Right ventricle myocardium superior (tissue), 1 donor: Measurements from ENCODE around the gene CSKMT. TPM values are rescaled to one million over a fixed set of nuclear protein-coding genes. Genes with fewer than 3 reads are reported as not detected.
"Not testable (repeated sequence)": the region's sequence is repeated elsewhere in the genome, so short reads cannot be mapped to it uniquely, and the experiment has no call there.

ENCODE experiments used
- ATAC-seq: fragments of 200-7000 bp; cut with Tn5 transposase; one replicate; pipeline ENCODE4 v1.9.1; 2020; ENCODE audit warnings: mild to moderate bottlenecking; ENCODE audit not compliant: poor library complexity
- DNase-seq: peaks from one replicate; pipeline ENCODE4 v3.0.0-alpha.2; 2020
- intact Hi-C: fragments of 100-400 bp; cut with DNase I; formaldehyde crosslinking; loops from one replicate; pipeline ENCODE4 v1.11.2; 2022
- long read RNA-seq: library from polyadenylated mRNA; unstranded; transcript quantifications from one replicate; pipeline ENCODE4 v2.0.0, GENCODE V29; 2021
- total RNA-seq: library from RNA; stranded (reverse); fragmentation: NEBNext Ultra II Directional; extraction: Animal tissue kit (Norgen Biotek cat#: 25700); gene quantifications from one replicate; pipeline ENCODE4 v1.2.1, GENCODE V29; 2021
- donor health status: DM: no; HTN: yes; CAD: no; lungs with severe emphysema.

Gene CSKMT
- total RNA-seq: 3.7 TPM
- long read RNA-seq, partial matches to known transcripts: 0 of 5 reads
- long read RNA-seq, other reads (novel, unspliced or antisense): 1 of 5 reads

- intact Hi-C loops: no loop called here
- ATAC-seq (peak; percentile 98), DNase-seq (peak; percentile 96)
These were observed at the start of gene CSKMT, which contains the start of gene C11orf98 for GRCh38 chr11:62665075-62665598. CSKMT (plus strand) TSS chr11:62665312; CDS start chr11:62665880, 568 bp downstream. C11orf98 (minus strand) TSS chr11:62665210; CDS start chr11:62665169, 41 bp downstream.

- no peak for ATAC-seq
- intact Hi-C loops: no loop called here
- DNase-seq: no peak
These were observed 49.6 kb upstream of the CSKMT start for GRCh38 chr11:62615521-62615920.

GRCh38 chr11:62616957-62617356 is 48.2 kb upstream of the CSKMT start:
- intact Hi-C loops, DNase-seq, ATAC-seq: not testable (repeated sequence)

GRCh38 chr11:62621027-62621566 is 44.0 kb upstream of the CSKMT start:
- intact Hi-C loops: no loop called here
- no peak for ATAC-seq
- no peak for DNase-seq

- peak; percentile 99 for DNase-seq
- intact Hi-C loops: no loop called here
- ATAC-seq: peak; percentile 99
These were observed 43.3 kb upstream of the CSKMT start, which contains the start of gene B3GAT3 for GRCh38 chr11:62621567-62622470. B3GAT3 (minus strand) TSS chr11:62621986; CDS start chr11:62621947, 39 bp downstream.

GRCh38 chr11:62622476-62623089 is 42.5 kb upstream of the CSKMT start:
- intact Hi-C loops: no loop called here
- no peak for DNase-seq
- ATAC-seq: no peak

- intact Hi-C loops: no loop called here
- DNase-seq: no peak
- ATAC-seq: no peak
These were observed 37.4 kb upstream of the CSKMT start for GRCh38 chr11:62627713-62628112.

GRCh38 chr11:62632492-62632891 is 32.6 kb upstream of the CSKMT start:
- intact Hi-C loops: no loop called here
- DNase-seq (no peak), ATAC-seq (no peak)

GRCh38 chr11:62644220-62644619 is 20.9 kb upstream of the CSKMT start:
- ATAC-seq (no peak), DNase-seq (no peak)
- intact Hi-C loops: no loop called here

GRCh38 chr11:62645671-62645945 is 19.5 kb upstream of the CSKMT start:
- DNase-seq: no peak
- no peak for ATAC-seq
- intact Hi-C loops: no loop called here

GRCh38 chr11:62645946-62646824 is 18.9 kb upstream of the CSKMT start, which contains the start of gene GANAB:
GANAB (minus strand) TSS chr11:62646613; CDS start chr11:62646599, 14 bp downstream.
- peak; percentile 100 for DNase-seq
- ATAC-seq: peak; percentile 98
- intact Hi-C loops: no loop called here

- intact Hi-C loops: no loop called here
- ATAC-seq: peak; percentile 3
- no peak for DNase-seq
These were observed 18.1 kb upstream of the CSKMT start for GRCh38 chr11:62646825-62647608.

- DNase-seq (no peak), ATAC-seq (no peak)
- intact Hi-C loops: no loop called here
These were observed 17.5 kb upstream of the CSKMT start for GRCh38 chr11:62647609-62648005.

- intact Hi-C loops: no loop called here
- DNase-seq (no peak), ATAC-seq (no peak)
These were observed 16.7 kb upstream of the CSKMT start for GRCh38 chr11:62648185-62648966.

GRCh38 chr11:62648967-62649364 is 16.1 kb upstream of the CSKMT start:
- ATAC-seq (no peak), DNase-seq (no peak)
- intact Hi-C loops: no loop called here

- intact Hi-C loops: no loop called here
- ATAC-seq (no peak), DNase-seq (no peak)
These were observed 15.6 kb upstream of the CSKMT start for GRCh38 chr11:62649486-62649885.

GRCh38 chr11:62650283-62650682 is 14.8 kb upstream of the CSKMT start:
- DNase-seq, ATAC-seq, intact Hi-C loops: not testable (repeated sequence)
